Astrocyte of the cerebellum (primary cell): ENCODE measurements around the gene ARL4A.
"Not testable (repeated sequence)": the region's sequence is repeated elsewhere in the genome, so short reads cannot be mapped to it uniquely, and the experiment has no call there.

ENCODE experiments used
- DNase-seq: peaks from one replicate; pipeline ENCODE4 v3.0.0-alpha.2; 2011; ENCODE audit warnings: low read depth
- H3K4me3 ChIP-seq: 2 replicates; pipeline ENCODE4 v1.5.1; 2011; ENCODE audit warnings: mild to moderate bottlenecking, low read depth, low read length, moderate library complexity
- in situ Hi-C: cut with HindIII; loops from 2 replicates; pipeline ENCODE4 v1.10.0; 2017; ENCODE audit warnings: low sequenced_read_pairs
- TF ChIP-seq, protein P1 (sequence below): IDR thresholded peaks from 2 replicates; pipeline ENCODE4 v1.5.1; 2012; ENCODE audit warnings: low read length, low read depth, moderate library complexity, mild to moderate bottlenecking; ENCODE audit errors: missing control alignments

Gene ARL4A

DNA sequence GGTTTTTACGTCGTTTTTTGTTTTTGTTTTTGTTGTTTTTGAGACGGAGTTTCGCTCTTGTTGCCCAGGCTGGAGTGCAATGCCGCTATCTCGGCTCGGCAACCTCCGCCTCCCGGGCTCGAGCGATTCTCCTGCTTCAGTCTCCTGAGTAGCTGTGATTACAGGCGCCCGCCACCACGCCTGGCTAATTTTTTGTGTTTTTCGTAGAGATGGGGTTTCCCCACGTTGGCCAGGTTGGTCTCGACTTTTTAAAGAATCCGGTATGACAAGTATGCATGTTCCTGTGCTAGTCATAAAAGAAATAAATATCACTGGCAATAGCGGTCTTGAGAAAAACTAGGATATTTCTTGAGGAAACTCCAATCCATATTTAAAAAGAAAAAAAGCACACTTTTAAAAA is 2.7 kb upstream of the ARL4A start:
- TF ChIP-seq, protein P1, sequence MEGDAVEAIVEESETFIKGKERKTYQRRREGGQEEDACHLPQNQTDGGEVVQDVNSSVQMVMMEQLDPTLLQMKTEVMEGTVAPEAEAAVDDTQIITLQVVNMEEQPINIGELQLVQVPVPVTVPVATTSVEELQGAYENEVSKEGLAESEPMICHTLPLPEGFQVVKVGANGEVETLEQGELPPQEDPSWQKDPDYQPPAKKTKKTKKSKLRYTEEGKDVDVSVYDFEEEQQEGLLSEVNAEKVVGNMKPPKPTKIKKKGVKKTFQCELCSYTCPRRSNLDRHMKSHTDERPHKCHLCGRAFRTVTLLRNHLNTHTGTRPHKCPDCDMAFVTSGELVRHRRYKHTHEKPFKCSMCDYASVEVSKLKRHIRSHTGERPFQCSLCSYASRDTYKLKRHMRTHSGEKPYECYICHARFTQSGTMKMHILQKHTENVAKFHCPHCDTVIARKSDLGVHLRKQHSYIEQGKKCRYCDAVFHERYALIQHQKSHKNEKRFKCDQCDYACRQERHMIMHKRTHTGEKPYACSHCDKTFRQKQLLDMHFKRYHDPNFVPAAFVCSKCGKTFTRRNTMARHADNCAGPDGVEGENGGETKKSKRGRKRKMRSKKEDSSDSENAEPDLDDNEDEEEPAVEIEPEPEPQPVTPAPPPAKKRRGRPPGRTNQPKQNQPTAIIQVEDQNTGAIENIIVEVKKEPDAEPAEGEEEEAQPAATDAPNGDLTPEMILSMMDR: no peak
- in situ Hi-C loops: loop anchor here (10.0 kb wide), 1 partner anchor 580 kb away; no protein-coding TSS in a partner anchor
- DNase-seq: no peak
- no peak overlapping the region for H3K4me3 ChIP-seq

DNA sequence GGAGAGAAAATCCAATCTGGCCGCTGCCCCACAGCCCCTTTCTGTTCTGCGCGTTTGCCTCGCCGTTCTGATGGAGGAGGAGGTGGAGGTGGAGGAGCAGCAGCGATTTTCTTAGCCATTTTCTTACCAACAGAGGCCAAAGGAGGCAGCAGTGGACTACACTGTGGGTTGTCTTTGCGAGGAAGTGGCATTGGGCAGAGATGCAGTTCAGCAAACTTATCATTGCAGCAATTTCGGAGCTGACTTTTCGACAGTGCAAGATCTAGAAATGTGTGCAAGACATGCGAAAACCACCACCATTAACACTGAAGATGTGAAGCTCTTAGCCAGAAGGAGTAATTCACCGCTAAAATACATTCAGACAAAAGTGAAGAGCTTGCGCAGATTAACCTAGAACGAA is 1.9 kb upstream of the ARL4A start:
- no peak for DNase-seq
- TF ChIP-seq, protein P1: peak; percentile 58
- no peak overlapping the region for H3K4me3 ChIP-seq
- in situ Hi-C loops: loop anchor here (10.0 kb wide), 1 partner anchor 579 kb away; no protein-coding TSS in a partner anchor

DNA sequence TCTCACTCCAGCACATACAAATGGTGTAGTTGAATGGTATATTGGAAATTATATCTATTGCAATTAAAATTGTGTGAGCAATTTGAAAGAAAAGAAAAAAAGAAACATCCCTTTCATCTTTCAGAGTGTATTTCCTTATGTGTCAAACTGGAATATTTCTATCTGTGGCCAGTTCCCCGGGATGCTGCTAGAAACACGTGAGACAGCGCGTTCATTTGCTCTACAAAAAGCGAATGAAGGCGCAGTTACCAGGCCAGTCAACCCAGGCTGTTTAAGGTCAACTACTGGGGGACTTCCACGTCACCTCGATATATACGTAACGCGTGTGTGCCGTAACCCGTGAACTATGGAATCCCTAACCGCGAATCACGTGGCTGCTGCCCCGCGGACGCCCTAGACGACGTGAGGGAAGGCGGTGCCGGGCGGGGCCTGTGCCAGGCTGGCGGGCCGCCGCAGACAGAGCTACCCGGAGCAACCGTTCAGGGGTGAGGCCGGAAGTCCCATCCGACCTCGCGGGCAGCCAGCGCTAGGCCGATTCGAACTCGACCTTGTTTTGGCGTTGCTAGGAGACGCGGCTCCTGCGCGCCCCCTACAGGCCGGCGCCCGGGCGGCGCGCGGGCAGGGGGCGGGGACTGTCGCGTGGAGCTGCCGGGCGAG is 1.1 kb upstream of the ARL4A start:
- in situ Hi-C loops: loop anchor here (10.0 kb wide), 1 partner anchor 578 kb away; no protein-coding TSS in a partner anchor
- no peak for DNase-seq

DNA sequence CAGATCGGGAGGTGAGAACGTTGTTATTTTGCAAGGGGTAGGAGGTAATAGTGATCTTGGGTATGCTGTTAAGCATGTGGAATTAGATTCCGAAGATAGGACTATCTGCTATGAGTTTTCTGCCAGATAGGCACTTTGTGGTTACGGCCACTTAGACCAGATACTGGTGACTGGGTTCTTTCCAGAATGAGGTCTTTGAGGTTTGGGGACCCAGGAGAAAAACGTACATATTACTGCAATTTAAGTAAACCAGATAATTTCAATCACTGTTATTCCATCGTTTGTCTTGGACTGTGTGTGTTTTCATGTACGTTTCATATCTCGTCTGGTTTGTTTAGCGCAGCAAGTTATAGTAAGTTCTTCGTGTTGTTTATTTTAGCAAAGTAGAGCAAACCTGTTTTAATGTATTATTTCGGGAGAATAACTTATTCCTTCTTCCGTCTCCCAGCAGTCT is 312 bp downstream of the ARL4A start:
- TF ChIP-seq, protein P1: no peak
- peak overlapping the region; percentile 65 for H3K4me3 ChIP-seq
- DNase-seq: no peak
- in situ Hi-C loops: loop anchor here (10.0 kb wide), 1 partner anchor 577 kb away; no protein-coding TSS in a partner anchor

More for the DNA sequence above, 1.1 kb upstream of the ARL4A start:
- peak overlapping the region; percentile 65 for H3K4me3 ChIP-seq
- TF ChIP-seq, protein P1: peak; percentile 70

DNA sequence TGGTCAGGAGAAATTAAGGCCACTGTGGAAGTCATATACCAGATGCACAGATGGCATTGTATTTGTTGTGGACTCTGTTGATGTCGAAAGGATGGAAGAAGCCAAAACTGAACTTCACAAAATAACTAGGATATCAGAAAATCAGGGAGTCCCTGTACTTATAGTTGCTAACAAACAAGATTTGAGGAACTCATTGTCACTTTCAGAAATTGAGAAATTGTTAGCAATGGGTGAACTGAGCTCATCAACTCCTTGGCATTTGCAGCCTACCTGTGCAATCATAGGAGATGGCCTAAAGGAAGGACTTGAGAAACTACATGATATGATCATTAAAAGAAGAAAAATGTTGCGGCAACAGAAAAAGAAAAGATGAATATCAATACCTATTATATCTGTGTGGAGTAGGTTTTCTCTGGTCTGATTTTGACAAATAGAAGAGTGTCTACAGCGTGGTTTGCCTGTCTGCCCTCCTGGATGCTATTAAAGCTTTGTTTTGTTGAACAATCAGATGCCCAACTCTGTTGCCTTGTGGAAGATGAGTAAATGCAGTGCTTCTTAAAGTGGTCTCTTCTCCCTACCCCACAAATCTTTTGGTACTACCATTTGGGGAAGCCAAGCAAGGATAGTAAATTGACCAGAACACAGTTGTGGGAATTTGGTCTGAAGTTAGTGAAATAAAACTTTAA is 1.2 kb downstream of the ARL4A start:
- in situ Hi-C loops: loop anchor here (10.0 kb wide), 1 partner anchor 576 kb away; no protein-coding TSS in a partner anchor
- peak overlapping the region; percentile 65 for H3K4me3 ChIP-seq
- not testable (repeated sequence) for DNase-seq

DNA sequence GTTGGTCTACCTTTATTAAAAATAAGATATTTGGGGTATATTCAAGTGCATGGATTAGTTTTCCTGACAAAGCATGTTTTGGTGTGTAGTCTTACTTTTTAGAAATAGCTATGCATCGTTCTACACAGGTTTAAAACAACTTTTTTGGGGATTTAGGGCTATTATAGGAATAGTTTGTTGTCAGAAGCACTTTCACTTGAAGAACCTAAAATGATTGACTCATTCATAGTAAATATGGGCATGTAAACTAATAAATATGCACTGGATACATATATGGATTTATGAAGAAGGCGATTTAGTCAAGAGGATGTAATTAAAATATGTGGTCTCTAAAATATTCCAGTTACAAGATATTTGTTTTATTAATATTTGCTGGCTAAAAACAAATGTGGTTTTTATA is 2.0 kb downstream of the ARL4A start:
- in situ Hi-C loops: loop anchor here (10.0 kb wide), 1 partner anchor 575 kb away; no protein-coding TSS in a partner anchor
- H3K4me3 ChIP-seq: peak overlapping the region; percentile 10
- DNase-seq: no peak
- TF ChIP-seq, protein P1: no peak
